Hematopoietic multipotent progenitor cell treated with erythropoietin and hydrocortisone succinate and interleukin-3 and kit ligand, for 8 days (in vitro differentiated cells): ENCODE results near the gene FAM110A.
"Not testable (repeated sequence)": the region's sequence is repeated elsewhere in the genome, so short reads cannot be mapped to it uniquely, and the experiment has no call there.

ENCODE experiments used
- DNase-seq: peaks from one replicate; pipeline ENCODE4 v3.0.0-alpha.2; 2015

Gene FAM110A

GRCh38 chr20:845226-845868, 11.8 kb downstream of the FAM110A start:
- peak; percentile 44 for DNase-seq

GRCh38 chr20:845941-846893, 12.7 kb downstream of the FAM110A start:
- peak; percentile 48 for DNase-seq

- DNase-seq = peak; percentile 39
Observed at GRCh38 chr20:846894-847278, 13.4 kb downstream of the FAM110A start.

GRCh38 chr20:848193-848592, 14.7 kb downstream of the FAM110A start:
- DNase-seq = no peak

GRCh38 chr20:848731-849130, 15.2 kb downstream of the FAM110A start:
- DNase-seq = not testable (repeated sequence)

- no peak for DNase-seq
Observed at GRCh38 chr20:853406-853996, 20.0 kb downstream of the FAM110A start.

GRCh38 chr20:854601-855000, 21.1 kb downstream of the FAM110A start:
- DNase-seq = no peak

- DNase-seq = no peak
Observed at GRCh38 chr20:855466-856360, 22.2 kb downstream of the FAM110A start.

GRCh38 chr20:856361-856775, 22.9 kb downstream of the FAM110A start:
- DNase-seq = peak; percentile 49

GRCh38 chr20:858011-858410, 24.5 kb downstream of the FAM110A start:
- DNase-seq = no peak

GRCh38 chr20:859751-860231, 26.3 kb downstream of the FAM110A start:
- no peak for DNase-seq

- no peak for DNase-seq
Observed at GRCh38 chr20:860891-861290, 27.4 kb downstream of the FAM110A start.

- DNase-seq = no peak
Observed at GRCh38 chr20:865440-865839, 31.9 kb downstream of the FAM110A start.

- no peak for DNase-seq
Observed at GRCh38 chr20:868279-868678, 34.8 kb downstream of the FAM110A start.

- DNase-seq = no peak
Observed at GRCh38 chr20:869606-870005, 36.1 kb downstream of the FAM110A start.

GRCh38 chr20:870758-871157, 37.2 kb downstream of the FAM110A start:
- no peak for DNase-seq

GRCh38 chr20:871436-871835, 37.9 kb downstream of the FAM110A start:
- DNase-seq = no peak

GRCh38 chr20:871948-872347, 38.4 kb downstream of the FAM110A start:
- DNase-seq = no peak

GRCh38 chr20:872855-873520, 39.5 kb downstream of the FAM110A start:
- no peak for DNase-seq

GRCh38 chr20:873875-874607, 40.5 kb downstream of the FAM110A start:
- no peak for DNase-seq

- DNase-seq = no peak
Observed at GRCh38 chr20:875115-875514, 41.6 kb downstream of the FAM110A start.
